Common myeloid progenitor, CD34-positive (primary cell): ENCODE measurements around the gene PABPC4L.

Experiments
- CTCF ChIA-PET: fragments of 350-600 bp; sonication (Branson Sonifier 250); formaldehyde crosslinking; loops from one replicate; lab custom pipeline; 2021; ENCODE audit warnings: antibody characterized with exemption; lab: Charles Lee
- POLR2A ChIA-PET: fragments of 350-600 bp; sonication (Branson Sonifier 250); formaldehyde crosslinking; loops from one replicate; lab custom pipeline; 2021; ENCODE audit warnings: antibody characterized with exemption; lab: Charles Lee
- DNase-seq, 3 donors: peaks; one replicate each; pipeline versions ENCODE4 v3.0.0 to v3.0.0-alpha.2; 2013
- H3K27ac ChIP-seq, 2 experiments: 1 replicate in 1 of 2; 2 replicates in 1 of 2; pipeline ENCODE4 v1.7.0; 2013; ENCODE audit warnings: inconsistent platforms in 2 of 2, low read length in 2 of 2, mild to moderate bottlenecking in 2 of 2, low read depth in 1 of 2, moderate library complexity in 1 of 2; ENCODE audit not compliant: severe bottlenecking in 2 of 2, insufficient read depth in 1 of 2, poor library complexity in 1 of 2
- H3K27me3 ChIP-seq, 5 experiments: replicated peaks in 2 of 5; 1 replicate in 3 of 5; 2 replicates in 2 of 5; pipeline versions ENCODE4 v1.6.1 to v1.7.0; 2013; ENCODE audit warnings: low read length in 4 of 5, mild to moderate bottlenecking in 2 of 5, moderate library complexity in 2 of 5, inconsistent platforms in 1 of 5; ENCODE audit not compliant: insufficient read depth in 5 of 5, control insufficient read depth in 4 of 5
- H3K36me3 ChIP-seq, 4 experiments: 1 replicate in 2 of 4; 2 replicates in 2 of 4; pipeline versions ENCODE4 v1.6.1 to v1.7.0; 2013; ENCODE audit warnings: low read length in 3 of 4, control low read depth in 1 of 4, mild to moderate bottlenecking in 1 of 4; ENCODE audit not compliant: control insufficient read depth in 4 of 4, insufficient read depth in 4 of 4
- H3K4me1 ChIP-seq, 4 experiments: 1 replicate in 3 of 4; 2 replicates in 1 of 4; pipeline versions ENCODE4 v1.6.1 to v1.7.1; 2013; ENCODE audit warnings: low read length in 3 of 4, mild to moderate bottlenecking in 3 of 4, control low read depth in 1 of 4, inconsistent platforms in 1 of 4, moderate library complexity in 1 of 4; ENCODE audit not compliant: control insufficient read depth in 4 of 4, insufficient read depth in 4 of 4; ENCODE audit errors: control extremely low read depth in 1 of 4
- H3K4me3 ChIP-seq, 7 experiments: 1 replicate in 4 of 7; 2 replicates in 3 of 7; pipeline versions ENCODE4 v1.5.1 to v1.7.0; 2013; ENCODE audit warnings: mild to moderate bottlenecking in 7 of 7, low read length in 6 of 7, moderate library complexity in 6 of 7, inconsistent platforms in 2 of 7, low read depth in 2 of 7, control low read depth in 1 of 7; ENCODE audit not compliant: insufficient read depth in 4 of 7, control insufficient read depth in 1 of 7; ENCODE audit errors: extremely low read depth in 1 of 7
- H3K9me3 ChIP-seq, 5 experiments: 1 replicate in 4 of 5; 2 replicates in 1 of 5; pipeline versions ENCODE4 v1.6.1 to v1.7.1; 2013; ENCODE audit warnings: low read length in 4 of 5, mild to moderate bottlenecking in 2 of 5, inconsistent platforms in 1 of 5, low read depth in 1 of 5, moderate library complexity in 1 of 5; ENCODE audit not compliant: control insufficient read depth in 4 of 5, insufficient read depth in 2 of 5; ENCODE audit errors: control extremely low read depth in 1 of 5
- WGBS: methylation state at CpG from one replicate; pipeline ENCODE4 v1.1.5; 2013; ENCODE audit not compliant: insufficient coverage; 5-methylcytosine and 5-hydroxymethylcytosine counted together

Gene PABPC4L

GRCh38 chr4:134160211-134160610 is 41.4 kb downstream of the PABPC4L start:
- Histone ChIP-seq H3K27ac (no peak overlapping the region), H3K4me1 (no peaks in the 10 kb centered on the region), H3K36me3 (no peaks in the 10 kb centered on the region), H3K4me3 (no peak overlapping the region), H3K27me3 (no peaks in the 10 kb centered on the region), H3K9me3 (peaks cover 0 to 3% (median 0%) of the 10 kb centered on the region in 5 experiments)
- no CpG with 5 or more reads among the region's 2 CpGs for WGBS
- ChIA-PET POLR2A (no interaction called here), CTCF (no interaction called here)
- no peak for DNase-seq

- Histone ChIP-seq H3K9me3 (no peaks in the 10 kb centered on the region), H3K27me3 (no peaks in the 10 kb centered on the region), H3K36me3 (no peaks in the 10 kb centered on the region), H3K4me1 (no peaks in the 10 kb centered on the region), H3K4me3 (no peak overlapping the region), H3K27ac (no peak overlapping the region)
- DNase-seq: no peak
- ChIA-PET POLR2A (interaction anchor here (0.5 kb wide), 1 partner anchor 1031 kb away, joined by 3 read pairs; no protein-coding TSS in a partner anchor), CTCF (no interaction called here)
- WGBS: 86% methylated on average over 1 of the region's 4 CpGs
These were observed 47.5 kb downstream of the PABPC4L start for GRCh38 chr4:134154097-134154496.

DNA sequence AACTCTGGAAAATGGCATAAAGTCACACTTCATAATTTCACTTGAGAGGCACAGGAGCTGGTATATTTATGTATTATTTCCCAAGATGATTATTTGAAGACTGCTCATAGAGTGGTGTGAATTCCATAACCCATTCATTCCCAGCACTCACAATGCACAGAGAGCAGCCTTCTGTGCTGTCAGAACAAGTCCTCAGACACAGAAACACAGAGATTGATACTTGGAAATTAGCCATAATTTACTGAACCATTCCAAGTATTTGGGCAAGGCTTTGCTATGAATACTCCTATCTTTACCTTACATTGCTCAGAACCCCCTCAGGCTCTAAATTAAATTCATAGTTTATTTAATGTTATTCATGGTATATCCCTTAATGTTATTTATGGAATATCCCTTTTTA is 53.6 kb downstream of the PABPC4L start:
- POLR2A ChIA-PET: no interaction called here
- H3K36me3 ChIP-seq: no peaks in the 10 kb centered on the region
- no peak for DNase-seq
- no peaks in the 10 kb centered on the region for H3K4me1 ChIP-seq
- H3K9me3 ChIP-seq: no peaks in the 10 kb centered on the region
- no peak overlapping the region for H3K4me3 ChIP-seq
- no peaks in the 10 kb centered on the region for H3K27me3 ChIP-seq
- H3K27ac ChIP-seq: no peak overlapping the region
- CTCF ChIA-PET: no interaction called here
